Measurements from ENCODE around the gene SSTR1. TPM values are rescaled to one million over a fixed set of nuclear protein-coding genes. Genes with fewer than 3 reads are reported as not detected.

The SSTR1 gene
- total and polyA plus RNA-seq, 2 experiments from 2014 or later, result 18.4 to 26.7 TPM

DNA sequence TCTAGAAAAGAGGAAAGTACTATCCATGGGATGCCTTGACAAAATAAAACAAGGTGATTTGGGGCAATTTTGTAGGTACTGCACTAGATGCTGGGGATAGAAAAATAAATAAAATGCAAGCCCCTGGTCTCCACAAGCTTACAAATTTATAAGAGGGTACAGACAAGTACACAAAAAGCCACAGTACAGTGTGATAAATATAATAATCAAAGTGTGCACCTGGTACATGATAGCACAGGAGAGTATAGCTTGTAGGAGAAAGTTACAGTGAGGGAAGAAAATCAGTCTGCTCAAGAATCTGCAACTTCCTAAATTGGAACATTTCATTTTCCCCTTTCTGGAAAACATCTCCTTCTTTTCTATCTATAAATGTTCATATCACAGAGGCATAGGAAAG is 3.0 kb upstream of the SSTR1 start:
- H3K9me2 ChIP-seq (ENCODE audit: insufficient read depth), result no peaks in the 10 kb centered on the region
- no peaks in the 10 kb centered on the region for H3K36me3 ChIP-seq (ENCODE audit: low read depth)
- TF ChIP-seq EZH2phosphoT487 (IDR thresholded peaks at IDR 0.05; ENCODE audit: insufficient read depth, low read depth) (no peak), EZH2 (IDR thresholded peaks at IDR 0.05; ENCODE audit: insufficient read depth, poor library complexity, severe bottlenecking) (no peak)
- no peak overlapping the region for H3K4me3 ChIP-seq
- no peaks in the 10 kb centered on the region for H4K20me1 ChIP-seq (ENCODE audit: insufficient read depth)
- H3K4me2 ChIP-seq (ENCODE audit: unreplicated experiment), result no peak overlapping the region
- peaks cover 23% of the 10 kb centered on the region for H3F3A ChIP-seq (ENCODE audit: insufficient read depth)
- no peaks in the 10 kb centered on the region for H3K9me3 ChIP-seq (ENCODE audit: low read depth)
- DNase-seq, result no peak
- no peak overlapping the region for H3K9ac ChIP-seq
- no peaks in the 10 kb centered on the region for H3K27me3 ChIP-seq (replicated peaks; ENCODE audit: insufficient read depth)
- no peak overlapping the region for H3K27ac ChIP-seq
- in situ Hi-C loops (cut with MboI), result loop anchor here (10.0 to 25.0 kb wide), 4 partner anchors 300 to 658 kb away; no protein-coding TSS in a partner anchor
- peaks cover 3% of the 10 kb centered on the region for H3K79me2 ChIP-seq (ENCODE audit: insufficient read depth)
- H3K4me1 ChIP-seq (ENCODE audit: insufficient read depth), result peaks cover 31% of the 10 kb centered on the region
- no peak overlapping the region for H2AFZ ChIP-seq

DNA sequence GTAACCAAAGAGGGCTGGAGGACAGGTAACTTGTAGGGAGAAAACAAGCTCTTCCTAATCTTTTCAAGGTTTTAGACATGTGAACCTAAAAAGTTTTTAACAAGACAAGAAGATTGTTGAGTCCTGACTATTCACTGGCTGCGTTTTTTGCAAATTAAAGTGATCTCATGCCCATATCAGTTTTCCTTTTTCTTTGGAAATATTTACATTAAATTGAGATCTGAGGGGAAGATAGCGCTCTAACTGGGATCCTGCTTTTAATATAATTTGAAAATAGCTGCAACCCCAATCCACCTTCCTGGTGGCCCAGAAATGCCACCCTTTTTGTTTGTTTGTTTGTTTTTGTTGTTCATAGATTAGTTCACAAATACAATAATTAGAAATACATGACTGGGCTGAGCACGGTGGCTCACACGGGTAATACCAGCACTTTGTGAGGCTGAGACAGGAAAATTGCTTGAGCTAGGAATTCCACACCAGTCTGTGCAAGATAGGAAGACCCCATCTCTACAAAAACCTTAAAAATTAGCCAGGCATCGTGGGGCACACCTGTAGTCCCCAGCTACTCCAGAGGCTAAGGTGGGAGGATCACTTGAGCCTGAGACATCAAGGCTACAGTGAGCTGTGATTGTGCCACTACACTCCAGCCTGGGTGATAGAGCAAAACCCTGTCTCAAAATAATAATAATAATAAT is 2.4 kb upstream of the SSTR1 start:
- Histone ChIP-seq H3F3A (ENCODE audit: insufficient read depth) (peaks cover 19% of the 10 kb centered on the region), H3K4me2 (ENCODE audit: unreplicated experiment) (no peak overlapping the region), H3K27ac (no peak overlapping the region), H4K20me1 (ENCODE audit: insufficient read depth) (no peaks in the 10 kb centered on the region), H2AFZ (no peak overlapping the region), H3K36me3 (ENCODE audit: low read depth) (no peaks in the 10 kb centered on the region), H3K4me3 (no peak overlapping the region), H3K9me2 (ENCODE audit: insufficient read depth) (no peaks in the 10 kb centered on the region), H3K27me3 (replicated peaks; ENCODE audit: insufficient read depth) (no peaks in the 10 kb centered on the region), H3K9me3 (ENCODE audit: low read depth) (no peaks in the 10 kb centered on the region), H3K9ac (no peak overlapping the region), H3K79me2 (ENCODE audit: insufficient read depth) (peaks cover 8% of the 10 kb centered on the region), H3K4me1 (ENCODE audit: insufficient read depth) (peaks cover 26% of the 10 kb centered on the region)
- TF ChIP-seq EZH2 (IDR thresholded peaks at IDR 0.05; ENCODE audit: insufficient read depth, poor library complexity, severe bottlenecking), result no peak
- no peak for TF ChIP-seq EZH2phosphoT487 (IDR thresholded peaks at IDR 0.05; ENCODE audit: insufficient read depth, low read depth)
- DNase-seq, result no peak
- in situ Hi-C loops (cut with MboI), result loop anchor here (10.0 to 25.0 kb wide), 4 partner anchors 300 to 657 kb away; no protein-coding TSS in a partner anchor
- WGBS, 2 experiments (ENCODE audit: low coverage in 1 of 2, low lambda C conversion rate in 2 of 2, missing lambda C conversion rate in 2 of 2), result 90 to 93% methylated on average over 5 of the region's 5 CpGs

GRCh38 chr14:38205949-38206665 is 1.6 kb upstream of the SSTR1 start:
- TF ChIP-seq EZH2phosphoT487 (IDR thresholded peaks at IDR 0.05; ENCODE audit: insufficient read depth, low read depth), result no peak
- TF ChIP-seq EZH2 (IDR thresholded peaks at IDR 0.05; ENCODE audit: insufficient read depth, poor library complexity, severe bottlenecking), result no peak
- Histone ChIP-seq H3K27me3 (replicated peaks; ENCODE audit: insufficient read depth) (no peaks in the 10 kb centered on the region), H3K27ac (no peak overlapping the region), H2AFZ (no peak overlapping the region), H3K79me2 (ENCODE audit: insufficient read depth) (peaks cover 16% of the 10 kb centered on the region), H3K9me3 (ENCODE audit: low read depth) (no peaks in the 10 kb centered on the region), H3K9ac (no peak overlapping the region), H3K36me3 (ENCODE audit: low read depth) (no peaks in the 10 kb centered on the region), H3K9me2 (ENCODE audit: insufficient read depth) (no peaks in the 10 kb centered on the region), H4K20me1 (ENCODE audit: insufficient read depth) (no peaks in the 10 kb centered on the region), H3F3A (ENCODE audit: insufficient read depth) (peaks cover 12% of the 10 kb centered on the region; the same call in 1 of the 2 replicates), H3K4me1 (ENCODE audit: insufficient read depth) (peaks cover 19% of the 10 kb centered on the region), H3K4me2 (ENCODE audit: unreplicated experiment) (no peak overlapping the region), H3K4me3 (no peak overlapping the region)
- 76 to 78% methylated on average over 5 of the region's 5 CpGs for WGBS, 2 experiments (ENCODE audit: low coverage in 1 of 2, low lambda C conversion rate in 2 of 2, missing lambda C conversion rate in 2 of 2)
- in situ Hi-C loops (cut with MboI), result loop anchor here (10.0 to 25.0 kb wide), 4 partner anchors 301 to 656 kb away; no protein-coding TSS in a partner anchor
- peak; percentile 30 for DNase-seq

- Histone ChIP-seq H4K20me1 (ENCODE audit: insufficient read depth) (no peaks in the 10 kb centered on the region), H3K4me3 (peak overlapping the region; percentile 89), H3K9me3 (ENCODE audit: low read depth) (no peaks in the 10 kb centered on the region), H3F3A (ENCODE audit: insufficient read depth) (peaks cover 12% of the 10 kb centered on the region; the same call in 1 of the 2 replicates), H3K27me3 (replicated peaks; ENCODE audit: insufficient read depth) (no peaks in the 10 kb centered on the region), H3K4me1 (ENCODE audit: insufficient read depth) (peaks cover 23% of the 10 kb centered on the region), H2AFZ (peak overlapping the region; percentile 74), H3K27ac (0 out of 2 replicates have a peak overlapping the region, but pooled peaks have one; percentile 6), H3K36me3 (ENCODE audit: low read depth) (no peaks in the 10 kb centered on the region), H3K79me2 (ENCODE audit: insufficient read depth) (peaks cover 23% of the 10 kb centered on the region), H3K4me2 (ENCODE audit: unreplicated experiment) (peak overlapping the region; percentile 88), H3K9me2 (ENCODE audit: insufficient read depth) (no peaks in the 10 kb centered on the region), H3K9ac (no peak overlapping the region)
- TF ChIP-seq EZH2 (IDR thresholded peaks at IDR 0.05; ENCODE audit: insufficient read depth, poor library complexity, severe bottlenecking) (no peak), EZH2phosphoT487 (IDR thresholded peaks at IDR 0.05; ENCODE audit: insufficient read depth, low read depth) (no peak)
- no peak for DNase-seq
- in situ Hi-C loops (cut with MboI), result loop anchor here (10.0 to 25.0 kb wide), 4 partner anchors 302 to 655 kb away; no protein-coding TSS in a partner anchor
- 51 to 60% methylated on average over 2 of the region's 2 CpGs for WGBS, 2 experiments (ENCODE audit: low coverage in 1 of 2, low lambda C conversion rate in 2 of 2, missing lambda C conversion rate in 2 of 2)
These were observed 871 bp upstream of the SSTR1 start for GRCh38 chr14:38206689-38207376.
